SJCRH30 (cell line): ENCODE data around the gene MEIOC. TPM values are rescaled to one million over a fixed set of nuclear protein-coding genes. Genes with fewer than 3 reads are reported as not detected.
A peak's percentile ranks its signal among the peaks of the same experiment; 100 is the strongest.
"Not testable (repeated sequence)": the region's sequence is repeated elsewhere in the genome, so short reads cannot be mapped to it uniquely, and the experiment has no call there.

Experiments
- DNase-seq, 2 experiments: peaks; one replicate each; pipeline ENCODE4 v3.0.0-alpha.2; 2015 to 2020
- H3K27ac ChIP-seq: fragments of 250-450 bp; sonication (Bioruptor Pico); 2 replicates; pipeline ENCODE4 v1.5.1; 2020; ENCODE audit warnings: mild to moderate bottlenecking, moderate library complexity
- H3K27me3 ChIP-seq: fragments of 250-450 bp; sonication (Bioruptor Pico); 2 replicates; pipeline ENCODE4 v1.5.1; 2020; ENCODE audit warnings: mild to moderate bottlenecking, moderate library complexity
- H3K36me3 ChIP-seq: fragments of 250-450 bp; sonication (Bioruptor Pico); 2 replicates; pipeline ENCODE4 v1.5.1; 2020; ENCODE audit warnings: mild to moderate bottlenecking, moderate library complexity
- H3K4me1 ChIP-seq: fragments of 250-450 bp; sonication (Bioruptor Pico); 2 replicates; pipeline ENCODE4 v1.5.1; 2020; ENCODE audit warnings: mild to moderate bottlenecking, moderate library complexity
- H3K4me3 ChIP-seq: fragments of 250-450 bp; sonication (Bioruptor Pico); 2 replicates; pipeline ENCODE4 v1.5.1; 2020; ENCODE audit warnings: mild to moderate bottlenecking, moderate library complexity
- H3K9me3 ChIP-seq: fragments of 250-450 bp; sonication (Bioruptor Pico); replicated peaks from 2 replicates; pipeline ENCODE4 v1.5.1; 2020; ENCODE audit warnings: mild to moderate bottlenecking, moderate library complexity
- total RNA-seq: library from RNA; depleted of rRNA; stranded (reverse); fragments of >200 nt; shearing (Covaris generic); gene quantifications from 2 replicates; pipeline ENCODE4 v1.2.3, GENCODE V29; 2014; rRNA removed

The MEIOC gene
- total RNA-seq = 0.04 TPM in 1 of 2 replicates, not detected in the other

DNA sequence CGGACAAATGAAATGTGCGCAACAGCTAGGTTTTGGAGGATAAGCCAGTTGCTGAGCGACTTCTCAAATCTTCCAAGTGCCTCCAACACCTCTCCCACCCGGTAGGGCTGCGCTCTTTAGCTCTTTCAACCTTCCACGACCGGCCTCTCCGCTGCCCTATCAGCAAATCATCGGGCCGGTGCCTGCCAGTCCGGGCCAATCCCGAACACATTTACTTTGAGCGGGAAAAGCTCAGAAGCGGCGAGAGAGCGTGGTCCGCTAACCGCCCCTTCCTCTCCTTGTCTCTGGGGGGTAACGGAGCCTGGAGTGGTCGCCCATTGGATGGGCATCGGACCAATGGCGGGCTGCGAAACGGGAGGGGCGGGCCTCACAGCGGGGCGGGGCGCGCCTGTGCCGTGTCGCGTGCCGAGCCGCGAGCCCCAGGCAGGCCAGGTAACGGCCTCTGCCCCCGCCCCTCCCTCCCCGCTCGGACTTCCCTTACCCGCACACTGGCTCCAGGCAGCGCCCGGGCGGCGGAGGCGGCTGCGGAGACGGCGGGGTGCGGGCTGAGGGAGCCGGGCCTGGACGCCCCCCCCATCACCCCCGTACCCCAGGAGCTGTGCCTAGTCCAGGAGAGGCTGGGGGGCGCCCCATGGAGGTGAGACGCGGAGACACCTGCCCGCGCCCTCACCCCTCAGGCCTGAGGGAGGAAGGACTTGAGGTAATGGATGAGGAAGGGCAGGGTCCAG is at the start of gene MEIOC:
Gene MEIOC, plus strand, starts transcription at position 486 of the 728 bp plus-strand sequence. Its CDS starts 146 bp downstream, at position 632.
- no peaks in the 10 kb centered on the region for H3K27me3 ChIP-seq
- H3K36me3 ChIP-seq = no peaks in the 10 kb centered on the region
- H3K27ac ChIP-seq = no peak within 1 kb of the TSS
- DNase-seq = no peak
- H3K9me3 ChIP-seq = no peaks in the 10 kb centered on the region
- H3K4me3 ChIP-seq = no peak within 1 kb of the TSS
- H3K4me1 ChIP-seq = no peaks in the 10 kb centered on the region

DNA sequence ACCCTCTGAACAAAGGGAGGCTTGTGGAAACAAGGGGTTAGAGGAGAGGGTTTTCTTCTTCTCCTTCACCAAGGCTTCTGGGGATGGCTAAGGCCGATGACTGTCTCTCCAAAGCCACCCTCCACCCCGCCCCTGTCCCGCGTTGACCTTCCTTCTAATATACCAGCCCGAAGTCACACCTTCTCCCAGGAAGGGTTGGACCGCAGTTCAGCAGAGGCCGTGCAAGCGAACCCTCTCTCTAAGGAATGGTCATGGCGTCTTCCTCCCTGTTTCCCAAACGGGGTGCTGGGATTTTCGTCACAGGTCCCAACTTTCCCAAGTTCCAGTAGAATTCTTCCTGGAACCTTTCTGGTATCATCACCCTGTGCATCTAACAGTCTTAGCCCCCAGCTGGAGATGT is 49.6 kb upstream of the MEIOC start:
- peaks cover 86% of the 10 kb centered on the region for H3K4me1 ChIP-seq

DNA sequence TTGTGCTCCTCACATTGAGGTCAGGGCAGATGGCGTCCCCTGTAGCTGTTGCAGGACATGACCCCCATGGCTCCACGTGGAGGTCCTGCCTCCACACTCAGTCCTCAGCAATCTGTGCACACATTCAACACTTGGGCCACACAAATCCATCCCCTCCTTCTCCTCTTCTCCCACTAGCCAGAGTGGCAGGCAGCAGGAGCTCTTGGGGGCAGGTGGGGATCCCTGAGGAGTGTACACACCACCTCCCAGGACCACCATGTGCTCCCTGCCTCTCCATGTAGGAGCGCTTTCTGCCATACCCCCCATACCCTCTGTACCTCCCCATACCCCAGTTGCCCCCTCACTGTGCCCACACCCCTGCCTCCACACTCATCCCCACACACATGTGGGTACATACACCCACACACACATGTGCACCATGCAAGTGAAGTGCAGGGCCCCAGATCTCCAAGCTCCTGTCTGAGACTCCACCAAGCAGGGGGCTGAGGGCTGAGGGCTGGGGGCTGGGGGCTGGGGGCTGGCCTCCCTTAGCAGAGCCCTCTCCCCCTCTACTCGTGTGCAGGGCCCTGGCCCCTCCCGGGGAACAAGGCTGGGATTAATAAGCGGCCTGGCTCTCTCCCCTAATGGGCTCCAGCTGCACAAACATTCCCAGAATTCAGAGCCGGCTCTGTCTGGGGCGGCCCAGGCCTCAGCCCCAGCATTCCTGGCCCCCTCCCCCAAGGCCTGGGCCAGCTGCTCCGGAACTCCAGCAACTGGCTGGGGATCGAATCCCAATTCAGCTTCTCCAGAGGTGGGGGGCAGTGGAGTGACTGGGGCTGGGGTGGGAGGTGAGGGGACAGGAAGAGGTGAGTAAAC is 48.2 kb upstream of the MEIOC start:
- no peaks in the 10 kb centered on the region for H3K9me3 ChIP-seq
- no peaks in the 10 kb centered on the region for H3K27me3 ChIP-seq
- H3K36me3 ChIP-seq = no peaks in the 10 kb centered on the region
- DNase-seq = peak; percentile 90 to 94
- H3K4me3 ChIP-seq = no peak overlapping the region
- peaks cover 72% of the 10 kb centered on the region for H3K4me1 ChIP-seq
- peak overlapping the region; percentile 80 for H3K27ac ChIP-seq

More for the DNA sequence above, 49.6 kb upstream of the MEIOC start:
- H3K27ac ChIP-seq = peak overlapping the region; percentile 1; the same call in 1 of the 2 replicates
- H3K36me3 ChIP-seq = no peaks in the 10 kb centered on the region
- no peak for DNase-seq
- no peaks in the 10 kb centered on the region for H3K9me3 ChIP-seq
- no peaks in the 10 kb centered on the region for H3K27me3 ChIP-seq
- H3K4me3 ChIP-seq = no peak overlapping the region

DNA sequence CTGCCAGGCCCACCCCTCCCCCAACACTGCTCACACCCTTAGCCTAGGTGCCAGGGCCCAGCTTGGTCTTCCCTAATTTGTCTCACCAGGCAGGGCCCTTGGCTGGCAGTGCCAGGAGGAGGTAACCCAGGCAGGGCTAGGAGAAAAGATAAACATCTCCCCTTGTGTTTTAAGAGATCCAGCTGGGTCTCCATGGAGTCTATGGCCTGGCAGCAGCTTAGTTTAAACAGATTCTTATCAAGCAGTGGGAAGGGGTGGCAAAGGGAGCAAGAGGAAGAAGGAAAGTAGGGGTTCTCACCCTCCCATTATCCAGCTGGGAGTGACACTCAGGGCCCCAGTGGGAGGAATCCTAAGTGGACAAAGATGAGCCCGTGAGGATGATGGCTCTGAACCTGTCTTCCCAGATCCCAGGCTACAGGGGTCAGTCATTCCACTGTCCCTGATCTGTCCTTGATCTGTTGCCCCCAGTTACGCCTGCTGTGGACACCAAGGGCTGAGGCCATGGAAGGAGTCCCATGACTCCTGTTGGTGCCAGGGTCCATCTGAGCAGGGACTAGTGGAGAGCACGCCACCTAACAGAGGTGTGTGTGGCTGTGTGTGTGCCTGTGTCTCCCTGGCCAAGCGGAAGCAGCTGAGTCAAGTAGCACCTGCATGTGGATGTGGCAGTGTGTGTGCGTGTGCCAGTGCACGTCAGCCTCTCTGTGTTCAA is 47.4 kb upstream of the MEIOC start:
- no peak overlapping the region for H3K4me3 ChIP-seq
- peaks cover 64% of the 10 kb centered on the region for H3K4me1 ChIP-seq
- no peak for DNase-seq
- H3K27me3 ChIP-seq = no peaks in the 10 kb centered on the region
- H3K9me3 ChIP-seq = no peaks in the 10 kb centered on the region
- H3K36me3 ChIP-seq = no peaks in the 10 kb centered on the region
- peak overlapping the region; percentile 80 for H3K27ac ChIP-seq

DNA sequence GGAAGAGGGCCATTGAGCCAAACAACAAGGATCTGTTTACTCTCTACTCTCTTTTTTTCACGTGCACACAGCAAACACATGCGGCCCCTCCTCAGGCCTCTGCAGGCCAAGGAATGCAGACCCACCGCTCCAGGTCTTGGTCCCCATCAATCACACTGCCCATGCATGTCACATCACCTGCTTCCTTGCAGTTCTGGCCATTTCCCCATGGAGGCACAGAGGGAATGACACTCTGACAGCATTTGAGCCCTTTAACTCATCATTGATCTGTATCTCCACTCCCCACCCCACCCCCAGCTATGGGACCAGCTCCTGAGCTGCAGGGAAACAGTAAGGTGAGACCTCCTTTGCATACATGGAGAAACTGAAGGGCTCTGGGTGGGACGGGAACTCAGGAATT is 45.9 kb upstream of the MEIOC start:
- Histone ChIP-seq H3K4me1 (peaks cover 50% of the 10 kb centered on the region), H3K4me3 (no peak overlapping the region), H3K27ac (no peak overlapping the region), H3K36me3 (no peaks in the 10 kb centered on the region), H3K9me3 (no peaks in the 10 kb centered on the region), H3K27me3 (no peaks in the 10 kb centered on the region)
- DNase-seq = no peak

DNA sequence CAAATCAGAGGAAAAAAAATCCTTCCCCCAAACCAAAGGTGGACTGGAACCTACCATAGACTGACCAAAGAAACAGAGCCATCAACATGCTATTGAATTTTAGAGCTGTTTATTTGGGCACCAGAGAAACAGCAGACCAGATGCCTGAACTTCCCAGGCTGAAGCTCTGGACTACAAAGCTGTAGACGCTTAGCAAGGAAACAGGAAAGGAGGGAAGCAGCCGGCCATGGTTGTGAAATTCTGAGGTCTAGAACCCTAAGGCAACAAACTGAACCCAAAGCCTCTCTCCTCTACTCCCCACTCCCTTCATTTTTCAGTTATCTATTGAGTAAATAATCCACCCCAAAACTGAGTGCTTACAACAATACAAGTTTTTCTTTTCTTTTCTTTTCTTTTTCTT is 45.4 kb upstream of the MEIOC start:
- DNase-seq = no peak
- Histone ChIP-seq H3K36me3 (no peaks in the 10 kb centered on the region), H3K27me3 (no peaks in the 10 kb centered on the region), H3K4me1 (peaks cover 44% of the 10 kb centered on the region), H3K27ac (no peak overlapping the region), H3K9me3 (no peaks in the 10 kb centered on the region), H3K4me3 (no peak overlapping the region)

DNA sequence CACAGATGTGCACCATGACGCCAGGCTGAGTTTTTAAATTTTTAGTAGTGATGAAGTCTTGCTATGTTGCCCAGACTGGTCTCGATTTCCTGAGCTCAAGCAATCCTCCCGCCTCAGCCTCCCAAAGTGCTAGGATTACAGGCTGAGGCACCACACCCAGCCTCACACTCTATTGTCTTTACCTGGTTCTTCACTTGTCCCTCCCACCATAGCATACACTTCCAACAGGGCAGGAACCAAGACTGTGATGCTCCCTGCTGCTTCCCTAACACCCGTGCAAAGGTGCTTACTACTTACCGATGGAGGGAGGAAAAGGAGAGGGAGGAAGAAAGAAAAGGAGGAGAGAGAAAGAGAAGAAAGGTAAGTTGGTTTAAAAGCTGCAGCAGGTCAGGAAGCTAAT is 41.4 kb upstream of the MEIOC start:
- DNase-seq = no peak
- H3K36me3 ChIP-seq = no peaks in the 10 kb centered on the region
- peaks cover 9% of the 10 kb centered on the region for H3K4me1 ChIP-seq
- H3K27me3 ChIP-seq = no peaks in the 10 kb centered on the region
- no peak overlapping the region for H3K27ac ChIP-seq
- H3K9me3 ChIP-seq = no peaks in the 10 kb centered on the region
- H3K4me3 ChIP-seq = no peak overlapping the region

DNA sequence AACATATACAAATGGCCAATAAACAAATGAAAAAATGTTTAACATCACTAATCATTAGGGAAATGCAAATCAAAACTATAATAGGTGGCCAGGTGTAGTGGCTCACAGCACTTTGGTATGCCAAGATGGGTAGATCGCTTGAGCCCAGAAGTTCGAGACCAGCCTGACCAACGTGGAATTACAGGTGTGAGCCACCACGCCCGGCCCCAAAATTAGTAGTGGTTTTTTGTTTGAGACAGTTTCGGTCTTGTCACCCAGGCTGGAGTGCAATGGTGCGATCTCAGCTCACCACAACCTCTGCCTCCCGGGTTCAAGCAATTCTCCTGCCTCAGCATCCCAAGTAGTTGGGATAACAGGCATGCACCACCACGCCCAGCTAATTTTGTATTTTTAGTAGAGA is 37.6 kb upstream of the MEIOC start:
- H3K4me3 ChIP-seq, H3K9me3 ChIP-seq, H3K27ac ChIP-seq, H3K27me3 ChIP-seq, H3K4me1 ChIP-seq, H3K36me3 ChIP-seq, DNase-seq: not testable (repeated sequence)

DNA sequence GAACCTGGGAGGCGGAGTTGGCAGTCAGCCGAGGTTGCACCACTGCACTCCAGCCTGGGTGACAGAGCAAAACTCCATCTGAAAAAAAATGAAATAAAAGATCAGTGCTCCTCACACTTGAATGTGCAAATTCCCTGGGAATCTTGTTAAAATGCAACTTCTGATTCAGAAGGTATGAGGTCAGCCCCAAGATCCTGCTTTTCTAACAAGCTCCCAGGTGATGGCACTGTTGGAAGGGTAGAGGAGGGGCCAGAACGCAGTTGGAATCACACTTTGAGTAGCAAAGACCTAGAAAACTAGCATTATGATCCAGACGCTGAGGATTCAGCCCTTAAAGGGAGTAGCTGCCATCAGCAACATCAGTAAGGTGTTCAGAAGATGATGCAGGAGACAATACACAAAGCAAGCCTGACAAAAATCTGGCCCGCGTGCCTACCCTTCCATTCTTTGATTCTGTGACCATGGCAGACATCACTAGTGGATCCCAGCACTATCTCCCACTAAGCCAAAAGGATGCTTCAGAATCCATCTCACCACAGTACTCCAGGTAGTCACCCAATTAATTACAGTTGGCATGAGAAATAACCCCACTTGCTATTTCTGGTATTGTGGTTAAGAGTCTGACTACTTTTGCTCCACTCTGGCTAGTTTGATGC is 33.1 kb upstream of the MEIOC start:
- Histone ChIP-seq H3K36me3 (no peaks in the 10 kb centered on the region), H3K27me3 (no peaks in the 10 kb centered on the region), H3K27ac (no peak overlapping the region), H3K9me3 (no peaks in the 10 kb centered on the region), H3K4me1 (peaks cover 27% of the 10 kb centered on the region), H3K4me3 (no peak overlapping the region)
- DNase-seq = no peak

DNA sequence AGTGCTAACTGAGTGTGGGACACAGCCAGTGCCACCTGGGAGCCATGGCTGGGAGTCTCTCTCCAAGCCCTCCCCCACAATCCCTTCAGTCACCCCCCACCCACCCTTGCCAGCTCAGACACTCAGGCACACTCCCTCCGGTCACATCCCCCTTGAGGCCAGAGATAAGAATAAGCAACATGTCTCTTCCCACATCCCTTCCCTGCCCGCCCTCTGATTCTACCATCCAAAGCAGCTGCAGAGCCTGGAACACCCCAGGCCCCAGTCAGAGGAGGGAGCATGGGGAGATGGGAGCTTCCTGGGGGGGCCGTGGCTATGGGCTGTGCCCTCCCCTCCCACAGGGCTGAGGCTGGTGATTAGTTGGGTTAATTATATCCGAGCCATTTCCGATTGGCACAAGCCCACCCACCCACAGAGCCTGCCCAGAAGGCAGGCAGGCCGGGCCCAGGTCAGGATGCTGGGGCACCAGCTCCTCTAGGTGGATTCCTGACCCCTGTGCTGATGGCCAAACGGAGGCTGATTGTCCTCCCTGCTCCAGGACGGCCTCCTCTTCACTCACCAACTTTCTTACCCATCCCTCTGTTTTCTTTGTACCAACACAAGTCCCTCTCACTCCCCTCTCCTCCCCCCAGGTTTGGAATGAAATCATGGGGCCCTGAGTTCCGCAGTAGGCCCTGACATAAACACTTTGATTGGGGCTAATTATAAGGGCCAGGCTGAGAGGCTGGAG is 28.6 kb upstream of the MEIOC start:
- Histone ChIP-seq H3K36me3 (no peaks in the 10 kb centered on the region), H3K27me3 (no peaks in the 10 kb centered on the region), H3K4me3 (peak overlapping the region; percentile 49), H3K4me1 (peaks cover 24% of the 10 kb centered on the region), H3K9me3 (no peaks in the 10 kb centered on the region), H3K27ac (peak overlapping the region; percentile 74)
- peak; percentile 70 to 76 for DNase-seq

DNA sequence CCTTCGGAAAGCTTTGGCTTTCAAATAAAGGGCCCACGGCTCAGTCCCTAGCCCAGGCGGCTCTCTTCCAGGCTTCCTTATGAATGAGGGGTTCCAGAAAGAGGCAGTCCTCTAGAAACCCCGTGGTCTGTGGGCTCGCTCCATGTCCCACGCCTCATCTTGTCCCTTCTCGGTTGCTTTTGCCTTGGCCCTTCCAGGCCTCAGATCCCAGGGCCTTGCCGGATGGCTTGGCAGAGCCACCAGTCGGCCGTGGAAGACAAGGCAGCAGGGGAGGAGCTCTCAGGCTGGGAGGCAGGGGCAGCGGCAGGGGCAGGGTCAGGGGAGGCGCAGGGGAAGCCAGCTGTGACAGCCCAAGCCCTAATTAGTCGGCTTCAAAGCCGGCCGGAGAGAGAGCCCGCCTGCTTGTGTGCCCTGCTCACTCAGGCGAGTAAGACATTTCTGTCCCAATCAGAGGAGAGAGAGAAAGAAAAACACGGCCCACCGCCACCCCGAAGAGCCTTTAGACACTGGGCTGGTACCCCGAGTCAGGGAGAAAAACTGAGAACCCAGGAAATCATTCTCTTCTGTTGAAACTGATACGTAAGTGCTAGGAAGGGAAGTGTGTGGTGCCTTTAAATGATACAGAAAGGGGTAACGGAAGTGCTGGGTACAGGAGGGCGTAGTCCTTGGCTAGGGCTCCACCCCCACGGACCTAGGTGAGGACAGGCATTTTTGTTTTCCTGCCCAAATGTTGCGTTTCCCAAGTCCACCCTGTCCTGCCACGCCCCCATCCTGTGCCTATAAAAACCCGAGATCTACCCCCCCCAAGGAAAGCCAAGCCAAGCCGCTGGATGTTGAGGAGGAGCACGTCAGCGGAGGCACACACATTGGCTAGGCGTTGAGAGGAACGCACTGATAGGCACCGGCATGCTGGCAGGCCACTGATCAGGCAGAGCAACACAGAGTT is 27.8 kb upstream of the MEIOC start:
- Histone ChIP-seq H3K27me3 (no peaks in the 10 kb centered on the region), H3K4me3 (peak overlapping the region; percentile 49), H3K4me1 (peaks cover 24% of the 10 kb centered on the region), H3K27ac (peak overlapping the region; percentile 74), H3K9me3 (no peaks in the 10 kb centered on the region), H3K36me3 (no peaks in the 10 kb centered on the region)
- DNase-seq = peak; percentile 95

DNA sequence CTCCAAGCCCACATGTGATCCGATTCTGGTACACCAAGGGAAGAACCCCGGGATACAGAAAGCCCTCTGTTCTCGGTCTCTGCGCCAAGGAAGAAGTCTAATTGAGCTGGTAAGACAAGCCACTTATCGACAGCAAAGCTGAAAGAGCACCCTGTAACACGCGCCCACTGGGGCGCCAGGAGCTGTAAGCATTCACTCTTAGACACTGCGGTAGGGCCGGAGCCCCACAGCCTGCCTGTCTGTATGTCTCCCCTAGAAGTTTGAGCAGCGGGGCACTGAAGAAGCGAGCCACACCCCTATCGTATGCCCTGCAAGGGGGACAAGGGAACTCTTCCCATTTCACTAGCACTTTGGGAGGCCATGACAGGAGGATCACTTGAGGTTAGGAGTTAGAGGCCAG is 27.0 kb upstream of the MEIOC start:
- Histone ChIP-seq H3K4me1 (peaks cover 24% of the 10 kb centered on the region), H3K27me3 (no peaks in the 10 kb centered on the region)

DNA sequence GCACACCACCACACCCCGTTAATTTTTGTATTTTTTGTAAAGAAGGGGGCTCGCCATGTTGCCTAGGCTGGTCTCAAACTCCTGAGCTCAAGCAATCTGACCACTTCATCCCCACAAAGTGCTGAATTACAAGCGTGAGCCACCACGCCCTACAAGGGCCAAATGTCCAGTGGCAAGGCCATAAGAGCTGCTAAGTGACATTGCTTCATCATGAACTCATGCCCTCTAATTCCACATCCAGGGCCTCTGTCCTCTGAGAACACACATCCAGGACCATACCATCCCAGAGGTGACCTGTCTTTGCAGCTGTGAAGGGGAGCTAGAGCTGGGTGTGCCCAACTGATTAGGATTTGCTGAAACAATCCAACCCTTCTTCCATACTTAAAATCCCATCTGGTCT is 25.6 kb upstream of the MEIOC start:
- no peak for DNase-seq
- no peaks in the 10 kb centered on the region for H3K9me3 ChIP-seq
- no peak overlapping the region for H3K4me3 ChIP-seq
- no peak overlapping the region for H3K27ac ChIP-seq
- H3K27me3 ChIP-seq = no peaks in the 10 kb centered on the region
- no peaks in the 10 kb centered on the region for H3K36me3 ChIP-seq
- H3K4me1 ChIP-seq = peaks cover 24% of the 10 kb centered on the region

More for the DNA sequence above, 27.0 kb upstream of the MEIOC start:
- H3K9me3 ChIP-seq = no peaks in the 10 kb centered on the region
- no peaks in the 10 kb centered on the region for H3K36me3 ChIP-seq
- no peak overlapping the region; the same call in 1 of the 2 replicates for H3K27ac ChIP-seq
- H3K4me3 ChIP-seq = no peak overlapping the region
- no peak for DNase-seq
